ENCODE data around the gene FOXP4.

Gene FOXP4

DNA sequence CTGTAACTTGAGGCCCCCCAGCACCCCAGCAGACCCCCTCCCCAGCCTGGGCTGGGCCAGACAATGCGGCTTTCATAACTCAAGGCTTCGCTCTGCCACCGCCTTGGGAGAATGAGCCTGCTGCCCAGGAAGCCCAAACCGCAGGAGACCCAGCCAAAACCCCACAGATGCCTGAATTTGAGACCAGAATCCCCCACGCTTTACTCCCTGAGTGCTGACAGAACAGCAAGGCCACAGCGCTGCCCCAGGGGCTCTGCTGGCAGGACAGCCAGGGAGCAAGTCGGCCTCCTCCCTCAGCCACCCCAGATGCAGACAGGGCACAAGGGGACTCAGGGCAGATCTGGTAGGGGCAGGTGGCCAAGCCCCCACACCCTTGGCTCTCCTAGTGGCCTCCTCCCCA is 94.2 kb downstream of the FOXP4 start:
- Histone ChIP-seq H3K9me2 (ENCODE audit: low read depth, low read length) (no peaks in the 10 kb centered on the region), H4K20me1 (ENCODE audit: insufficient read depth, low read length) (no peaks in the 10 kb centered on the region), H3K4me1 (ENCODE audit: insufficient read depth, low read length, severe bottlenecking) (no peaks in the 10 kb centered on the region), H3K9ac (ENCODE audit: low read length) (no peak overlapping the region), H3K27me3 (ENCODE audit: insufficient read depth, low read length) (no peaks in the 10 kb centered on the region), H3K9me3 (ENCODE audit: low read length) (no peaks in the 10 kb centered on the region), H3K27ac (ENCODE audit: low read depth, low read length, poor library complexity, severe bottlenecking) (no peak overlapping the region), H3K36me3 (ENCODE audit: insufficient read depth, low read length) (no peaks in the 10 kb centered on the region), H2AFZ (ENCODE audit: low read length) (no peak overlapping the region), H3K79me2 (ENCODE audit: insufficient read depth, low read length) (no peaks in the 10 kb centered on the region), H3K4me2 (ENCODE audit: low read length) (no peak overlapping the region), H3K4me3 (ENCODE audit: low read depth, low read length, poor library complexity, severe bottlenecking) (no peak overlapping the region), H3F3A (ENCODE audit: insufficient read depth, low read length) (no peaks in the 10 kb centered on the region)
- TF ChIP-seq, protein P1, sequence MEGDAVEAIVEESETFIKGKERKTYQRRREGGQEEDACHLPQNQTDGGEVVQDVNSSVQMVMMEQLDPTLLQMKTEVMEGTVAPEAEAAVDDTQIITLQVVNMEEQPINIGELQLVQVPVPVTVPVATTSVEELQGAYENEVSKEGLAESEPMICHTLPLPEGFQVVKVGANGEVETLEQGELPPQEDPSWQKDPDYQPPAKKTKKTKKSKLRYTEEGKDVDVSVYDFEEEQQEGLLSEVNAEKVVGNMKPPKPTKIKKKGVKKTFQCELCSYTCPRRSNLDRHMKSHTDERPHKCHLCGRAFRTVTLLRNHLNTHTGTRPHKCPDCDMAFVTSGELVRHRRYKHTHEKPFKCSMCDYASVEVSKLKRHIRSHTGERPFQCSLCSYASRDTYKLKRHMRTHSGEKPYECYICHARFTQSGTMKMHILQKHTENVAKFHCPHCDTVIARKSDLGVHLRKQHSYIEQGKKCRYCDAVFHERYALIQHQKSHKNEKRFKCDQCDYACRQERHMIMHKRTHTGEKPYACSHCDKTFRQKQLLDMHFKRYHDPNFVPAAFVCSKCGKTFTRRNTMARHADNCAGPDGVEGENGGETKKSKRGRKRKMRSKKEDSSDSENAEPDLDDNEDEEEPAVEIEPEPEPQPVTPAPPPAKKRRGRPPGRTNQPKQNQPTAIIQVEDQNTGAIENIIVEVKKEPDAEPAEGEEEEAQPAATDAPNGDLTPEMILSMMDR (IDR thresholded peaks at IDR 0.05; ENCODE audit: low read length): no peak
- TF ChIP-seq EZH2 (IDR thresholded peaks at IDR 0.05; ENCODE audit: borderline replicate concordance, low read length): no peak

DNA sequence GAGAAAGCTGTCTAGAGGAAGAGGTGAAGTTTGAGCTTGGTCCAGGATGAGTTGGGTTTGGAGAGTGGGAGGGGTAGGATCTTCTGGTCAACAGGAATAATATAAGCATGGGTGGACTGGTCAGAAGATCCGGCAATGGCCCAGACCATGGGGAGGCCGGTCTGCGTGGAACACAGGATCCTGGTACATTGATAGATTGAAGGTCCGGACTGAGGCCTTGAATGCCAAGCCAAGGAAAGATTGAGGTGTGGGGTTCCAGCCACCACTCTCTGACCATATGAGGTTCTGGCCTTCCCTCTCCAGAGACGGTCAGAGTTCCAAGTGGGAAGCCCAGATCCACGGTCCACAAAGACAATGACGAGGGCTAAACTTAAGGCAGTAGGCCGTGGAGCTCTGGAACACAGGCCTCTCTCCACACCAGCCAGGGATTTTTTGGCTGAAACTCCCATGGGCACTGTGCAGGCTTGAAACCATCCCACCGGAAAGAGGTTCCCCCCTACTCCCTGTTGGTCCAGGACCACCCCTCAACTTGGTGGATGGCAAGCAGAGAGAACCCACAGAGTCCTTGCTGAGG is 95.3 kb downstream of the FOXP4 start:
- H4K20me1 ChIP-seq (ENCODE audit: insufficient read depth, low read length): no peaks in the 10 kb centered on the region
- H3K9me3 ChIP-seq (ENCODE audit: low read length): no peaks in the 10 kb centered on the region
- TF ChIP-seq EZH2 (IDR thresholded peaks at IDR 0.05; ENCODE audit: borderline replicate concordance, low read length): no peak
- TF ChIP-seq, protein P1 (IDR thresholded peaks at IDR 0.05; ENCODE audit: low read length): no peak

DNA sequence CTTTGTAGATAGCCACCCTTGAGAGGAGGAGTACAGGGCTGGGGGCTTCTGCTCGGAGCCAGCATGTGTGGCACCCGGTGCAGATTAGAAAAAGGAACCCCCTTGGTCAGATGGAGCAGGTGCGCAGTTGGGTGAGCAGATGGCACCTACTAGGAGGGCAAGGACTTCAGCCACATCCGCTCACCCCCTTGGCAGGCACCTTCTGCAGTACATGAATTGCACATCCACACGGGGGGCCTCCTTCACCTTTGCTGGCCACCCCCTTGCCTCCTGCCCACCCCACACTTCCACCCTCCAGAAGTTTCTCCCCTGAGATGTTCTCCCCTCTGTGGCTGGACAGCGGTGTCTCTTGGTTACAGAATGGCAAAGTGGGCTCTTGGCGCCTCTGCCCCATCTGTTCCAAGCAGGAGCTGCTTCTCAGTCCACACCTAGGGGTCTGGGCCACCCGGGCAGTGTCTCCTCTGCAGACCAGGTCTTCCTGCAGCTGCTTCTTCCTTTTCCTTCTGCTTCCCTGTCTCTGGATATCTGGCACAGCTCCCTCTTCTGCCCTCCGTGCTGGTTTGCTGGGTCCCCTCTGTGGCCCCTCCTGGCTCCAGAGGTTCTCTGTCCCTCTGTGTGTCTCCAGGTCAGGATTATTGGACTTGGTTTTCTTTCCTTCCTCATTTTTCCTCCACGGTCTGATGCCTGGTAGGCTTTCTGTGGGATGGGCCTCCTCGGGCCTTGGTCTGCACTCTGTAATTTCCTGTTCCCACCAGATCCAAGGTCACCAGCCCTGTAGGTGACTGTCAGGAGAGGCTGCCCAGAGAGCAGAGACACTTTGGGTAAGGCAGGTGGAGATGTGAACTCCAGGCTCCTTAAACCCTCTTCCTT is 96.1 kb downstream of the FOXP4 start:
- H3K27ac ChIP-seq (ENCODE audit: low read depth, low read length, poor library complexity, severe bottlenecking): no peak overlapping the region
- H3K27me3 ChIP-seq (ENCODE audit: insufficient read depth, low read length): peaks cover 4% of the 10 kb centered on the region; the same call in 1 of the 2 replicates
- H3K4me2 ChIP-seq (ENCODE audit: low read length): no peak overlapping the region
- no peak overlapping the region for H3K9ac ChIP-seq (ENCODE audit: low read length)
- no peak overlapping the region for H2AFZ ChIP-seq (ENCODE audit: low read length)
- no peaks in the 10 kb centered on the region for H3K9me2 ChIP-seq (ENCODE audit: low read depth, low read length)
- no peaks in the 10 kb centered on the region for H3K36me3 ChIP-seq (ENCODE audit: insufficient read depth, low read length)
- no peaks in the 10 kb centered on the region for H3K79me2 ChIP-seq (ENCODE audit: insufficient read depth, low read length)
- TF ChIP-seq, protein P1 (IDR thresholded peaks at IDR 0.05; ENCODE audit: low read length): no peak
- TF ChIP-seq EZH2 (IDR thresholded peaks at IDR 0.05; ENCODE audit: borderline replicate concordance, low read length): no peak
- no peak overlapping the region for H3K4me3 ChIP-seq (ENCODE audit: low read depth, low read length, poor library complexity, severe bottlenecking)
- no peaks in the 10 kb centered on the region for H3K4me1 ChIP-seq (ENCODE audit: insufficient read depth, low read length, severe bottlenecking)
- H4K20me1 ChIP-seq (ENCODE audit: insufficient read depth, low read length): no peaks in the 10 kb centered on the region
- H3F3A ChIP-seq (ENCODE audit: insufficient read depth, low read length): no peaks in the 10 kb centered on the region
- H3K9me3 ChIP-seq (ENCODE audit: low read length): no peaks in the 10 kb centered on the region

More for the DNA sequence above, 95.3 kb downstream of the FOXP4 start:
- Histone ChIP-seq H2AFZ (ENCODE audit: low read length) (no peak overlapping the region), H3K9ac (ENCODE audit: low read length) (no peak overlapping the region), H3K4me3 (ENCODE audit: low read depth, low read length, poor library complexity, severe bottlenecking) (no peak overlapping the region), H3K27ac (ENCODE audit: low read depth, low read length, poor library complexity, severe bottlenecking) (no peak overlapping the region), H3K4me2 (ENCODE audit: low read length) (no peak overlapping the region), H3F3A (ENCODE audit: insufficient read depth, low read length) (no peaks in the 10 kb centered on the region), H3K4me1 (ENCODE audit: insufficient read depth, low read length, severe bottlenecking) (no peaks in the 10 kb centered on the region), H3K36me3 (ENCODE audit: insufficient read depth, low read length) (no peaks in the 10 kb centered on the region), H3K9me2 (ENCODE audit: low read depth, low read length) (no peaks in the 10 kb centered on the region), H3K27me3 (ENCODE audit: insufficient read depth, low read length) (peaks cover 4% of the 10 kb centered on the region; the same call in 1 of the 2 replicates), H3K79me2 (ENCODE audit: insufficient read depth, low read length) (no peaks in the 10 kb centered on the region)

Data from OCI-LY1 (cell line).